GM21825 (cell line): ENCODE results near the gene RIMS3.
"Not testable (repeated sequence)": the region's sequence is repeated elsewhere in the genome, so short reads cannot be mapped to it uniquely, and the experiment has no call there.

Source experiments
- ATAC-seq: cut with Tn5 transposase; IDR thresholded peaks from one replicate; pipeline ENCODE4 v1.9.1; 2021; ENCODE audit warnings: mild to moderate bottlenecking, moderate library complexity; ENCODE audit not compliant: unreplicated experiment

The RIMS3 gene

GRCh38 chr1:40595623-40596022 is 69.9 kb downstream of the RIMS3 start:
- no peak for ATAC-seq

DNA sequence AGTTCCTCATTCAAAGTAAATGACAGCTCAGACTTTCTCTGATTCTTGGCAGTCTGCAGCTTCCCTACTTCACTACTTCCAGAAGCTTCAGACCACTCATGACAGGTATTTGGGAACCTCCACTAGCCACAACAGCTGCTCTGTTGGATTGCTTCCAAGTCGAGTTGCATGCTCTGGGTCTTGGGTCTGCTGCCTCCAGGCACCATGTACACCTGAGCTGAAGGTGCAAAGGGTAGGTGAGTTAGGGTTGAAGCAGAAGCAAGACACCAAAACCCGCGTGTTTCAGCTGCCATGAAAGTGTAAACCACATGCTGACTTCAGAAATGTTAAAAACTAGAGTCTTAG is 71.3 kb downstream of the RIMS3 start:
- no peak for ATAC-seq

GRCh38 chr1:40593449-40594186 is 71.9 kb downstream of the RIMS3 start:
- ATAC-seq: no peak

DNA sequence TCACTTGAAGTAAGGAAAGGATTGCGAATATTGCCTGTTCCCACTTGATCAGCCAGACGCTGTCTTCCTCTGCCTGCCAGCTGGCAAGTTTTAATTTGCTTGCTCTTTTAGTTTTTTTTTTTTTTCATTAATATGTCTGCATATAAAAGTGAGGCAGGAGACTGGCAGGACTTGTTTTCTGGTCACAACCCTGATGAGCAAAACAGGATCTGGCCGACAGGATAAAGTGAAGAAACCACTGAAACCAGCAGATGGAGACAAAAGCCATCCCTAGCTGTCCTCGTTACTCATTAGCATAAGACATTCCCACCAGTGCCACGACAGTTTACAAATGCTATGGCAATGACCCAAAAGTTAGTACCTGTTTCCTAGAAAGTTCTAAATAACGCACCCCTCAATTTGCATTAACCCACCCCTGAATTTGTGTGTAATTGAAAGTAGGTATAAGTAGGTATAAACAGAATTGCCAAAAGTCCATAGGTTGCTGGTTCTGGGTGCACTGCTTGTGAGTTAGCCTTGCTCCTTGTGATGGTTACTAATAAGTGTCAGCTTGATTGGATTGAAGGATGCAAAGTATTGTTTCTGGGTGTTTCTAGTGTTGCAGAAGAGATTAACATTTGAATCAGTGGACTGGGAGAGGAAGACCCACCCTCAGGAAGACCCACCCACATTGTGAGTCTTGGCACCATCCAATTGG is 73.2 kb downstream of the RIMS3 start:
- no peak for ATAC-seq

- no peak for ATAC-seq
Observed at GRCh38 chr1:40588586-40588985, 76.9 kb downstream of the RIMS3 start.

- no peak for ATAC-seq
Observed at GRCh38 chr1:40583980-40584379, 81.5 kb downstream of the RIMS3 start.

DNA sequence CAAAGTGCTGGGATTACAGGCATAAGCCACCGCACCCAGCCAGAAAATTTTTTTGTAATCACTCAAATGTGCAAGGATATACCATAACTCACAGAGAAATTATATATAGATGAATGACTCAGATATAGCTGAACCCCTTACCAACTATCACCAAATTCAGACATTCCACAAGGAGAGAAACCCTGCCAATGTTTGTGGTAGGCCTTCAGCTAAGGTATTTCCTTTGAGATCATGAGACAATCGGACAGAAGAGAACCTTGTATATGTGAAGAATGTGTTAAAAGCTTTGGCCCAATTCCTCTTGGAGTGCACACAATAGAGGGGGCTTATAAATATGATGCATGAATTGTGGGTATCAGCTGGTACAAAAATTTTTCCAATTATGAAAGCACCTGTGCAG is 83.4 kb downstream of the RIMS3 start:
- no peak for ATAC-seq

DNA sequence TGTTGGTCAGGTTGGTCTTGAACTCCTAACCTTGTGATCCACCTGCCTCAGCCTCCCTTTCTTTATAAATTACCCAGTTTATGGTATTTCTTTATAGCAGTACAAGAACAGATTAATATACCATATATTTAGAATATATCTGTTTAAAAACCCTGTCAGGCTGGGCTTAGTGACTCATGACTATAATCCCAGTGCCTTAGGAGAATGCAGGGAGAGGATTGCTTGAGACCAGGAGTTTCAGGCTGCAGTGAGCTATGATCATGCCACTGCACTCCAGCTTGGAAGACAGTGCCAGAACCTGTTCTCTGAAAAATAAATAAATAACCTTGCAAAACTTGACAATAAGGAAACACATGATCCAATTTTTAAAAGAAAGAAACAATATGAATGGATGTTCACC is 90.1 kb downstream of the RIMS3 start:
- ATAC-seq: no peak

- ATAC-seq: not testable (repeated sequence)
Observed at GRCh38 chr1:40574805-40575204, 90.7 kb downstream of the RIMS3 start.
